Transverse colon (tissue), 4 donors: ENCODE measurements around the gene FTCDNL1.

Source experiments
- EP300 ChIP-seq: sonication (generic); formaldehyde crosslinking; IDR thresholded peaks from one replicate; pipeline ENCODE4 v1.6.1; 2017; ENCODE audit warnings: antibody characterized with exemption, low read depth
- POLR2A ChIP-seq: fragments of 450-650 bp; IDR thresholded peaks from one replicate; pipeline ENCODE4 v1.6.1; 2016; ENCODE audit warnings: antibody characterized with exemption, mild to moderate bottlenecking, moderate library complexity
- POLR2AphosphoS5 ChIP-seq, 3 donors: sonication (generic); formaldehyde crosslinking; IDR thresholded peaks; one replicate each; pipeline ENCODE4 v1.6.1; 2016; ENCODE audit warnings: antibody characterized with exemption in 3 of 3
- TF ChIP-seq, protein P1 (sequence below), 5 experiments: fragments of 200-600 bp in 3 of 5; fragments of 450-650 bp in 2 of 5; sonication (generic) in 3 of 5; IDR thresholded peaks; 1 replicate in 2 of 5; 2 replicates in 3 of 5; pipeline ENCODE4 v1.5.1; 2016 to 2017; ENCODE audit warnings: antibody characterized with exemption in 5 of 5, inconsistent platforms in 3 of 5, mild to moderate bottlenecking in 2 of 5, moderate library complexity in 1 of 5

DNA sequence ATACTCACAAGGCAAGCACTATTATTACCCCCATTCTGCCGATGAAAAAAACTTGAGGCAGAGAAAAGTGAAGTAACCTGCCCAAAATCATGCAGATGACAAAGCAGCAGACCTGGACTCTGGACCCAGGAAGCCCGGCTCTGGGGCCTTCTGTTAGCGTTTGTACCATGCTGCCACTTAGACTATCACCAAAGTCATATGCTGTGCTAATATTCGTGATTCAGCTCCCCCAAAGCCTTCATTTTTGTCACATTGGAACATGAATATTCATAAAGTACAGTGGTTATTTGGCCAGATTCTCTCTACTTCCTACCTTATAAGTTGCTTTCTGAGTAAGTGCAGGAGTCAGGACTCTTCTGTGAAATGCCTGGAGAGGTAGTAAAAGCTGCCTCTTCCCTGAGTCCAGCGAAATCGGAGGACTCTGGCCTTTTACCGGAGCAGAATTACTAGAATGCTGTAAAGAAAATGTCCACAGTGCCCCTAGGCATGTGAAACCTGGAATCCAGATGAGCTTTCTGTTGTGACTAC, 86.7 kb downstream of the FTCDNL1 start:
- TF ChIP-seq, protein P1, sequence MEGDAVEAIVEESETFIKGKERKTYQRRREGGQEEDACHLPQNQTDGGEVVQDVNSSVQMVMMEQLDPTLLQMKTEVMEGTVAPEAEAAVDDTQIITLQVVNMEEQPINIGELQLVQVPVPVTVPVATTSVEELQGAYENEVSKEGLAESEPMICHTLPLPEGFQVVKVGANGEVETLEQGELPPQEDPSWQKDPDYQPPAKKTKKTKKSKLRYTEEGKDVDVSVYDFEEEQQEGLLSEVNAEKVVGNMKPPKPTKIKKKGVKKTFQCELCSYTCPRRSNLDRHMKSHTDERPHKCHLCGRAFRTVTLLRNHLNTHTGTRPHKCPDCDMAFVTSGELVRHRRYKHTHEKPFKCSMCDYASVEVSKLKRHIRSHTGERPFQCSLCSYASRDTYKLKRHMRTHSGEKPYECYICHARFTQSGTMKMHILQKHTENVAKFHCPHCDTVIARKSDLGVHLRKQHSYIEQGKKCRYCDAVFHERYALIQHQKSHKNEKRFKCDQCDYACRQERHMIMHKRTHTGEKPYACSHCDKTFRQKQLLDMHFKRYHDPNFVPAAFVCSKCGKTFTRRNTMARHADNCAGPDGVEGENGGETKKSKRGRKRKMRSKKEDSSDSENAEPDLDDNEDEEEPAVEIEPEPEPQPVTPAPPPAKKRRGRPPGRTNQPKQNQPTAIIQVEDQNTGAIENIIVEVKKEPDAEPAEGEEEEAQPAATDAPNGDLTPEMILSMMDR (IDR thresholded peaks at IDR 0.05): no peak
- TF ChIP-seq EP300 (no peak), POLR2A (no peak), POLR2AphosphoS5 (IDR thresholded peaks at IDR 0.05) (no peak)
